GM19099 (cell line): ENCODE measurements around the gene CACNA1D.

Experiments used
- POLR2A ChIP-seq: IDR thresholded peaks from 3 replicates; pipeline ENCODE4 v1.6.1; 2011; ENCODE audit warnings: low read depth; ENCODE audit not compliant: insufficient read length; ENCODE audit errors: extremely low read depth

The CACNA1D gene

DNA sequence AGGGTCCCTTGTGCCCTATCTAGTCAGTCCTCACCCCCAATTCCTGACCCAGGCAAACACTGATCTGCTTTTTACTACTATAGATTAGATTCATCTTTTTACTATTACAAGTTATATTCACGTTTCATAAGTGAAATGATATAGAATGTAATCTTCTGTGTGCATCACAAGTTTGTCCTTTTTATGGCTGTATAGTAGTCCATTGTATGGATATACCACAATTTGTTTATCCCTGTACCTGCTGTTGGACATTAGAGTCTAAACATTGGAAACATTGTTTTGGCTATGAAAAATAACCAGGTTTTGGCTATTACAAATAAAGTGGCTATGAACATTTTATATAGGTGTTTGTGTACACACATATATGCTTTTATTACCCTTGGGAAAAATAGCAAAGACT is 112.4 kb downstream of the CACNA1D start:
- TF ChIP-seq POLR2A, result no peak

GRCh38 chr3:53612508-53612907 is 118.1 kb downstream of the CACNA1D start:
- no peak for TF ChIP-seq POLR2A

- no peak for TF ChIP-seq POLR2A
Measured at GRCh38 chr3:53613125-53613524, 118.7 kb downstream of the CACNA1D start.

DNA sequence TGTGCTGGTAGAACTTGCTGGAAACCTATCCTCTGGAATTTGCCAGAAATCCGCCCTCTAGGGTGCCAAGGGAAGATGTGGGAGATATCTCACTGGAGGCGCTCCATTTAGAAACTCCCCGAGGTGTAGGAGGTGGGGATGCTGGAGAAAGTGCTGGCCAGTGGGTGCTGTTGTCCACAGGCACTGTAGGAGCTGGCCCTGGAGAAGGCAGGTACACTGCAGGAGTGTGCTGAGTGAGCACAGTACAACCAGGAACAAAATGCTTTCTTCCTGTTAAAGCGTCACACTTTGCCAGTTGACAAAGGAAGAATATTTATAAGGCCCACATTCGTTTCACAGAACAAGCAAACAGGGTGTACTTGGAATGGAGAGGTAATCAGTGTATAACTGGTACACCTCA is 119.9 kb downstream of the CACNA1D start:
- no peak for TF ChIP-seq POLR2A

GRCh38 chr3:53616321-53616720 is 121.9 kb downstream of the CACNA1D start:
- TF ChIP-seq POLR2A, result no peak

DNA sequence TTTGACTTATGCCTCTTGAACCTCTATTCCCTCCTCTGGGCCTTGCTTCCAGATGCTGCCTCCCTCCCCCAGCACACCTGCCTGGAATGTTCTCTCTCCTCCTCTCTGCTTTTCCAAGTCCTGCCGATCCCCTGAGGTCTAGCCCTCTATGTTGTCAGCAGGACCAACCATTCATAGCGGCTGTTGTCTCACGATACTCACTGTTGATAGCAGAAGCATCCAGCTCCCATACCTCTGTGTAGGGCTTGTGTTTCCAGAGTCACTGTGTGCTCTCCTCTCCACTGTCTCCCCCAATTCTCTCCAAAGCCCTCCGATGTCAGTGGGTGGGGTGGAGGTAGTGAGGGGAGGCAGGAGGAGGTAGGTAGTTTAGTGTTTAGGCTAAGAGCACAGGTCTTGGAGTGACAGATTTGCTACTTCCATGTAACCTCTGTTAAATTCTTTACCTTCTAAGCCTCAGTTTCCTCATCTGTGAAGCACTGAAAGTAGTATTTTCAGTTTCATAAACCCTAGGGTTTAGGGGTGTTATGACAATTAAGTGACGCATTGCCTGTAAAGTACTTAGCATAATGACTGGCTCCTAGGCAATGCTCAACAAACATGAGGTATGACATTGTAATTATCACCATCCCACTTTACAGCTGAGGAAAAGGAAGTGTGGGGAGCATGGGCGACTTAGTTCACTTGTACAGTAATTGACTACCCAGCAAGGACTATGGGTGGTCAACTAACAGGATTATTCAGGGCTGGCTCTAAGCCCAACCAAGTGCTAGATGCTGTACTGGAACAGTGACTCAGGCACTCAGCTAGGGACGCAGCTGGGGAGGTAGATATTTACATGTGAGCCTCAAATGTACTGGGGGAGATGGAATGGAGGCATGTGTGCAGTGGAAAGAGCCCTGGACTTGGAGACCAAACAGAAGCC is 122.8 kb downstream of the CACNA1D start:
- no peak for TF ChIP-seq POLR2A

- no peak for TF ChIP-seq POLR2A
Measured at GRCh38 chr3:53617893-53618523, 123.6 kb downstream of the CACNA1D start.

GRCh38 chr3:53618524-53618906 is 124.1 kb downstream of the CACNA1D start:
- TF ChIP-seq POLR2A, result no peak

DNA sequence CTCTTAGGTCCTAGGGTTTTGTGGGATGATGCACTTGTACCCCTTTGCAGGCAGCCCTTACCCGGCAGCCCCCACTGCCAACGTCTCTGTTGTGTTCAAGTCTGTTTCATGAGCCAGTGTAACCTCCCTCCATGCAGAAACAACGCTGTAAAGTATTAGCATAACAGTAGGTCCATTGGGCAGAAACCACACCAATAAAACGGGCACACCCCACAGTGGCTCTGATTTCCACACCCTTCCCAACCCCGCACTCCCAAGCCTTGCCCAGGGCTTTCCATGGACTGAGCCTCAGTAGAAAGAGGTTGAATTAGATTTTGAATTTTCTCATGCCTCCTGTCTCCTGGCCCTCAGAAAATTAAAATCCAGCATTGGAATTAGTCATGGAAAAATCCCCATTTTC is 124.5 kb downstream of the CACNA1D start:
- TF ChIP-seq POLR2A, result no peak

DNA sequence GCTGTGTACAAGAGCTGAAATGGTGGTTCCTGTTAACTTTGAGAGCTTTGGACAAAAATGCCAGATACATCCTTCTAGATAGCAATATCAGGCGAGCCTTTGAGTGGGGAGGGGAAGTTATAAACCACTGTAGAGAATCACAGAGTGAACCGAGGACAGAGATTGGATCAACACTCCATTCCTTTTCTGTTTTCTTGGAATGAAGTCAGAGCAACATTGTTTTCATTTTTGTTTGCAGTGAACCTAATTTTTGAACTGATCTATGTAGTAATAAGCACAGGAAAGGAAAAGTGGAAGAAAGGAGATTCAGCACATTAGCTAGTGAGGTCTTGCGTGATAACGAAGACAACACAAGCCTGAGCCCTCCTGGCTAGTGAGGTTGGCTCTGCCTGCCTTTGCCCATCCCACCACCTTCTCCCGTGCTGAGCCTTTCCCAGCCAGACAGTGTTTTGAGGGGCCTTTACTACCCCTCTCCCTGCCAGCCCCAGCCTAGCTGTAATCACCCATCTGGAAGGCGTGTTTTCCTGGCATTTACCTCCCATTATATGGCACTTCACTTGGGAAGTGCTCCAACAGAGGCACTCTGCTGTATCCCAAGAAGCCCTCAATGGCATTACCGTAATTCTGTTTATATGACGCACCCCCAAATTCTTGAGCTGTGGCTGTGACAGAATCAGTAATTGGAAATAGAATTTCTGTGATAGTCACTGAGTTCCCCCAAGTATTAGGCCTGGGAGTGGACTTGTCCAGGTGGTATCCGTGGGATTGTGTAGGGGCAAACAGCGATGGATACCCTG is 129.8 kb downstream of the CACNA1D start:
- no peak for TF ChIP-seq POLR2A

DNA sequence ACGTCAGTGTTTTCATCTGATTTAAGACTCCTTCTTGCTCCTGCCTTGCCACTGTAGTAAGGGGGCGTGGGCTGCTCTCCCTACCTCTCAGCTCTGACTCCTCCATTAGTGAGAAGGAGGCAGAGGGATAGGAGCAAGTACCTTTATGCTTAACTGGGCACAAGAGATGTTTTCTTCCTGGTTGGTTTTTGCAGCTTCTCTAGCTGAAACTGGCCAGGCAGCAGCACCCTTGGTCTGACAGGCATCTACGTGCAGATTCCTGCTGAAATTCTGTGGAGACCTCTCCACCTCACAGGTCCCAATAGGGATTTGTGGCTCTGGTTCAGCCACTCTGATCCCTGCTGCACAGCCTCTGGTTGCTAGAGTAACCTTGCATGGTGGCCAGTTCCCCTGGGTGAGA is 132.5 kb downstream of the CACNA1D start:
- no peak for TF ChIP-seq POLR2A

DNA sequence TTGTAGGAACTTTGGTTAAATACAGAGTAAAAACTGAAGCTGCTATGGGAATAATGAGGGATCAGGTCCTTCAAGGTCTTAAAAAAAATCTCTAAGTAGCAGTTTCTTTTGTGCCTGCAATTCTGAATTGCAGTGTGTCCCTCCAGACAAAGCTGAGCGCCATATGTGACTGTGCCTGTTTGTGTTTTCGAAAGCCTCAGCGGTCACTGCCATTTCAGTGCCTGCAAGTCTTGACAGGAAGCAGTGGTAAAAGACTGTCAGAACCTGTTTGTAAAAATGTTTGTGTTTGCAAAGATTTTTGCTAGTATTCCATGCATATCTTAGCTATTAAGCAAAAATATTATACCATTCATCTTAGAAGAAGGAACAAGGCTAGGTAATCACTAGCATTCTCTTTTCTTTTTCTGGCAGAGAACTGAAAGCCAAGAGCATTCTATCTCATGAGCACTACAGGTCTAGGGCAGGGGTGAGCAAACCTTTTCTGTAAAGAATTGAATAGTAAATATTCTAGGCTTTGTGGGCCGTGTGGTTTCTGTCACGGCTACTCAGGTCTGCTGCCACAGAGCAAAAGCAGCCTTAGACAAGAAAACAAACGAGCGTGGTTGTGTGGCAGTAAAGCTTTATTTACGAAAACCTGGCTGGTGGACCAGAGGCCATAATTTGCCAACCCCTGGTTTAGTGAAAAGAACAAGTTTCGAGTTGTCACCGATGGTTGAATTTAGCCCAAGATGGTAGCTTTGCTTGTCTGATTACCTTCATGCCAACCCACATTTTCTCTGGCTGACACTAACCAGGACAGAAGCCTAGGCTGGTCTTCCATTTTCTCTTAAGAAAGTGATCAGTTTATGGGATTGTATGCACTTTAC is 134.4 kb downstream of the CACNA1D start:
- no peak for TF ChIP-seq POLR2A

GRCh38 chr3:53629402-53629723 is 135.0 kb downstream of the CACNA1D start:
- TF ChIP-seq POLR2A, result no peak

DNA sequence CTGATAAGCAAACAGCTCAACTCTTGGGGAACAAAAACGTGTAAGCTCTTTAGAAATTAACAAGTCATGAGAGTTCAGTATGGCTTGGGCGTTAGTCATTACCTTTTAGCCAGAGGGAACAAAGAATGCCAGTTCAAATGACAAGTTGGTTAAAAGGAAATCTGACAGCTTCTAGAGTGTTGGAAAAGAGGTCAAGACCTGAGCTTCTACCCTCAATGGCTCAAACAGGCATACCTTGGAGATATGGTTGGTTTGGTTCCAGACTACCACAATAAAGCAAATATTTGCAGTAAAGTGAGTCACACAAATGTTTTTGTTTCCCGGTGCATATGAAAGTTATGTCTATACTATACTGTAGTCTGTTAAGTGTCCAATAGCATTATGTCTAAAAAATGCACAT is 136.1 kb downstream of the CACNA1D start:
- no peak for TF ChIP-seq POLR2A
